GM12878 (cell line): ENCODE data around the gene CCDC187. TPM values are rescaled to one million over a fixed set of nuclear protein-coding genes. Genes with fewer than 3 reads are reported as not detected.

Experiments used
- ATAC-seq: fragments of 200-7000 bp; cut with Tn5 transposase; 3 replicates; pipeline ENCODE4 v1.9.1; 2020; ENCODE audit warnings: mild to moderate bottlenecking, moderate library complexity
- BruUV-seq: library from RNA; stranded (reverse); fragments of 400-500 nt; replicated peaks from 2 replicates; lab custom pipeline; 2021; lab: Mats Ljungman, UMichigan
- CTCF ChIA-PET: fragments of 300-600 bp; sonication (Branson Sonifier 250); formaldehyde crosslinking; extraction: SDS; loops from one replicate; lab custom pipeline; 2021; ENCODE audit warnings: inconsistent platforms; lab: Yijun Ruan, JAX
- POLR2A ChIA-PET: fragments of 350-600 bp; formaldehyde crosslinking; extraction: SDS; loops from one replicate; lab custom pipeline; 2021; ENCODE audit warnings: inconsistent platforms; lab: Charles Lee
- RAD21 ChIA-PET: fragments of 300-600 bp; sonication (Branson Sonifier 250); formaldehyde crosslinking; loops from one replicate; lab custom pipeline; 2023; ENCODE audit warnings: antibody characterized with exemption; ENCODE audit not compliant: unreplicated experiment; lab: Charles Lee
- SMC1A ChIA-PET: fragments of 300-600 bp; sonication (Branson Sonifier 250); formaldehyde crosslinking; loops from one replicate; lab custom pipeline; 2023; ENCODE audit not compliant: unreplicated experiment, uncharacterized antibody; lab: Charles Lee
- DNase-seq: peaks from one replicate; pipeline ENCODE4 v3.0.0-alpha.2; 2011; ENCODE audit warnings: low read depth, low spot score
- FAIRE-seq: peaks from 3 replicates; lab custom pipeline; 2011; peaks lifted over from hg19 to GRCh38; lab: Jason Lieb, UNC
- H2AFZ ChIP-seq: 2 replicates; pipeline ENCODE4 v1.6.0; 2011; ENCODE audit warnings: low read depth, low read length, control low read depth; ENCODE audit not compliant: control insufficient read depth
- H3K27ac ChIP-seq: 2 replicates; pipeline ENCODE4 v1.5.1; 2011; ENCODE audit warnings: control low read depth; ENCODE audit not compliant: control insufficient read depth, insufficient read depth
- H3K27me3 ChIP-seq, 2 experiments: replicated peaks in 1 of 2; 2 replicates each; pipeline versions ENCODE4 v1.6.0 to v1.6.1; 2011; ENCODE audit warnings: low read length in 1 of 2; ENCODE audit not compliant: control insufficient read depth in 2 of 2, insufficient read depth in 2 of 2
- H3K36me3 ChIP-seq, 2 experiments: 2 replicates each; pipeline ENCODE4 v1.5.1; 2011; ENCODE audit warnings: low read length in 1 of 2; ENCODE audit not compliant: control insufficient read depth in 2 of 2, insufficient read depth in 2 of 2
- H3K4me1 ChIP-seq: 2 replicates; pipeline ENCODE4 v1.6.1; 2011; ENCODE audit warnings: mild to moderate bottlenecking, low read length, moderate library complexity, mixed read lengths; ENCODE audit not compliant: control insufficient read depth, insufficient read depth
- H3K4me2 ChIP-seq: 2 replicates; pipeline ENCODE4 v1.6.0; 2011; ENCODE audit warnings: control low read depth; ENCODE audit not compliant: control insufficient read depth, insufficient read depth
- H3K4me3 ChIP-seq: fragments of 200-600 bp; sonication (generic); 2 replicates; pipeline ENCODE4 v1.5.1; 2016
- H3K79me2 ChIP-seq: 2 replicates; pipeline ENCODE4 v1.6.0; 2011; ENCODE audit warnings: low read length; ENCODE audit not compliant: control insufficient read depth, insufficient read depth
- H3K9ac ChIP-seq: 2 replicates; pipeline ENCODE4 v1.8.0; 2011; ENCODE audit warnings: low read length, control low read depth, mixed read lengths; ENCODE audit not compliant: control insufficient read depth, insufficient read depth
- H3K9me3 ChIP-seq: replicated peaks from 3 replicates; pipeline ENCODE4 v1.5.1; 2011; ENCODE audit warnings: mild to moderate bottlenecking, low read length; ENCODE audit not compliant: control insufficient read depth, insufficient read depth
- H4K20me1 ChIP-seq: 2 replicates; pipeline ENCODE4 v1.6.0; 2011; ENCODE audit not compliant: control insufficient read depth, insufficient read depth
- ATF2 ChIP-seq: IDR thresholded peaks from 2 replicates; pipeline ENCODE4 v1.6.1; 2012; ENCODE audit warnings: low read length, inconsistent platforms
- CBX5 ChIP-seq: sonication (generic); IDR thresholded peaks from 2 replicates; pipeline ENCODE4 v1.6.1; 2016; ENCODE audit warnings: low read depth, moderate library complexity, mild to moderate bottlenecking, inconsistent platforms
- E2F4 ChIP-seq: IDR thresholded peaks from 2 replicates; pipeline ENCODE4 v1.6.1; 2012; ENCODE audit warnings: low read depth, low read length, improper control_type of control experiment
- ESRRA ChIP-seq: IDR thresholded peaks from 2 replicates; pipeline ENCODE4 v1.6.1; 2012; ENCODE audit warnings: mild to moderate bottlenecking, low read length, improper control_type of control experiment
- HDAC2 ChIP-seq: fragments of 200-600 bp; sonication (generic); IDR thresholded peaks from 2 replicates; pipeline ENCODE4 v1.6.1; 2017
- IKZF2 ChIP-seq, 2 experiments: fragments of 450-650 bp; IDR thresholded peaks; 2 replicates each; pipeline ENCODE4 v1.6.1; 2017; ENCODE audit warnings: mild to moderate bottlenecking in 2 of 2, moderate library complexity in 2 of 2
- KDM1A ChIP-seq: fragments of 200-600 bp; sonication (generic); IDR thresholded peaks from 2 replicates; pipeline ENCODE4 v1.6.1; 2016; ENCODE audit warnings: borderline replicate concordance
- NFYB ChIP-seq: IDR thresholded peaks from 2 replicates; pipeline ENCODE4 v1.6.1; 2011; ENCODE audit warnings: low read depth, mild to moderate bottlenecking, low read length, improper control_type of control experiment, moderate library complexity; ENCODE audit not compliant: insufficient read depth
- POLR2AphosphoS5 ChIP-seq: IDR thresholded peaks from 2 replicates; pipeline ENCODE4 v1.6.1; 2011; ENCODE audit warnings: mild to moderate bottlenecking, low read length, inconsistent platforms
- RAD21 ChIP-seq: IDR thresholded peaks from 2 replicates; pipeline ENCODE4 v1.6.1; 2011; ENCODE audit warnings: mild to moderate bottlenecking, low read depth, low read length, moderate library complexity; ENCODE audit not compliant: insufficient read depth
- SP1 ChIP-seq: IDR thresholded peaks from one replicate; pipeline ENCODE4 v1.6.1; 2011; ENCODE audit warnings: low read depth, low read length
- USF1 ChIP-seq: IDR thresholded peaks from 2 replicates; pipeline ENCODE4 v1.6.1; 2011; ENCODE audit warnings: borderline replicate concordance, low read depth, mild to moderate bottlenecking, moderate library complexity, mixed read lengths, low read length; ENCODE audit not compliant: insufficient read depth; ENCODE audit errors: extremely low read length
- ZBTB33 ChIP-seq: fragments of 450-650 bp; IDR thresholded peaks from 2 replicates; pipeline ENCODE4 v1.6.1; 2017; ENCODE audit warnings: mild to moderate bottlenecking
- ZNF207 ChIP-seq: fragments of 450-650 bp; IDR thresholded peaks from 2 replicates; pipeline ENCODE4 v1.6.1; 2014; ENCODE audit warnings: antibody characterized with exemption, mild to moderate bottlenecking, borderline replicate concordance
- ZNF24 ChIP-seq: fragments of 450-650 bp; IDR thresholded peaks from 2 replicates; pipeline ENCODE4 v1.6.1; 2017; ENCODE audit warnings: antibody characterized with exemption, mild to moderate bottlenecking
- ZNF274 ChIP-seq: IDR thresholded peaks from one replicate; pipeline ENCODE4 v1.8.0; 2011; ENCODE audit not compliant: insufficient read length, insufficient read depth
- WGBS: methylation state at CpG from one replicate; pipeline ENCODE4 v1.1.6; 2016; ENCODE audit warnings: low lambda C conversion rate; ENCODE audit not compliant: insufficient replicate concordance, insufficient coverage; ENCODE audit errors: missing lambda C conversion rate; 5-methylcytosine and 5-hydroxymethylcytosine counted together
- in situ Hi-C: fragments of 300-500 bp; cut with MboI; formaldehyde crosslinking; loops from 9 replicates; pipeline ENCODE4 v1.14.3; 2018; ENCODE audit warnings: mixed read lengths
- intact Hi-C: fragments of 100-400 bp; cut with micrococcal nuclease; formaldehyde crosslinking; loops from one replicate; pipeline ENCODE4 v1.14.2; 2022; ENCODE audit not compliant: unreplicated experiment
- polyA plus RNA-seq, 11 experiments: library from polyadenylated mRNA; depleted of rRNA in 4 of 11; unstranded in 6 of 11; stranded (reverse) in 5 of 11; fragments of >200 nt; fragmentation: Nextera tagmentation in 4 of 11; fragmentation: Illumina TruSeq in 1 of 11; extraction: Ambion mirVana in 4 of 11; extraction: Trizol in 1 of 11; gene quantifications; 1 replicate in 1 of 11; 2 replicates in 10 of 11; pipeline versions ENCODE4 v1.2.1 to v1.2.3, GENCODE V29; 2011 to 2016; ENCODE audit warnings: inconsistent platforms in 2 of 11, missing spikeins in 2 of 11, low read depth in 1 of 11
- total RNA-seq, 4 experiments: library from RNA; depleted of rRNA in 3 of 4; stranded (reverse); fragments of >200 nt in 3 of 4; fragmentation: Illumina TruSeq in 1 of 4; extraction: Trizol in 1 of 4; gene quantifications; 2 replicates each; pipeline versions ENCODE4 v1.2.1 to v1.2.3, GENCODE V29; 2013 to 2021

Gene CCDC187
- total and polyA plus RNA-seq, 10 of the 15 experiments (the other 5 are each of a cell fraction or from before 2014, with no cell fraction given) = 0.04 to 0.23 (median 0.04) TPM; not detected in 7

GRCh38 chr9:136314944-136315343 lies 11.1 kb upstream of the CCDC187 start:
- intact Hi-C loops = no loop called here
- no TSS peak for BruUV-seq
- Histone ChIP-seq H3K4me3 (no peak overlapping the region), H3K79me2 (no peaks in the 10 kb centered on the region), H3K4me2 (no peak overlapping the region), H3K9ac (no peak overlapping the region), H4K20me1 (no peaks in the 10 kb centered on the region), H3K36me3 (no peaks in the 10 kb centered on the region), H3K9me3 (peaks cover 8% of the 10 kb centered on the region; the same call in 2 of the 3 replicates), H3K4me1 (no peaks in the 10 kb centered on the region), H3K27ac (no peak overlapping the region), H2AFZ (no peak overlapping the region), H3K27me3 (peaks cover 0 to 5% of the 10 kb centered on the region in 2 experiments)
- DNase-seq = no peak
- ChIA-PET POLR2A (no interaction called here), SMC1A (no interaction called here), RAD21 (no interaction called here), CTCF (no interaction called here)
- no peak for FAIRE-seq
- WGBS = 30% methylated on average over 4 of the region's 4 CpGs
- in situ Hi-C loops = no loop called here
- ATAC-seq = no peak
- TF ChIP-seq SP1 (no peak), IKZF2 (IDR thresholded peaks at IDR 0.05) (no peak), ZBTB33 (no peak), E2F4 (no peak), ATF2 (no peak), NFYB (no peak), USF1 (no peak), KDM1A (no peak), RAD21 (no peak), POLR2AphosphoS5 (no peak), ZNF274 (no peak), ESRRA (no peak), CBX5 (no peak), ZNF207 (no peak), HDAC2 (no peak), ZNF24 (no peak)
